Esophagus muscularis mucosa (tissue), 4 donors: Measurements from ENCODE around the gene OR10G7.

ENCODE experiments used
- EP300 ChIP-seq: sonication (generic); formaldehyde crosslinking; IDR thresholded peaks from one replicate; pipeline ENCODE4 v1.6.1; 2017; ENCODE audit warnings: antibody characterized with exemption
- POLR2A ChIP-seq: fragments of 450-650 bp; IDR thresholded peaks from one replicate; pipeline ENCODE4 v1.6.1; 2017; ENCODE audit warnings: antibody characterized with exemption, moderate library complexity, mild to moderate bottlenecking, low read depth
- TF ChIP-seq, protein P1 (sequence below), 3 experiments: fragments of 200-600 bp in 2 of 3; fragments of 450-650 bp in 1 of 3; sonication (generic) in 2 of 3; IDR thresholded peaks; one replicate each; pipeline ENCODE4 v1.5.1; 2017 to 2019; ENCODE audit warnings: antibody characterized with exemption in 3 of 3, mild to moderate bottlenecking in 2 of 3, moderate library complexity in 1 of 3

- TF ChIP-seq, protein P1, sequence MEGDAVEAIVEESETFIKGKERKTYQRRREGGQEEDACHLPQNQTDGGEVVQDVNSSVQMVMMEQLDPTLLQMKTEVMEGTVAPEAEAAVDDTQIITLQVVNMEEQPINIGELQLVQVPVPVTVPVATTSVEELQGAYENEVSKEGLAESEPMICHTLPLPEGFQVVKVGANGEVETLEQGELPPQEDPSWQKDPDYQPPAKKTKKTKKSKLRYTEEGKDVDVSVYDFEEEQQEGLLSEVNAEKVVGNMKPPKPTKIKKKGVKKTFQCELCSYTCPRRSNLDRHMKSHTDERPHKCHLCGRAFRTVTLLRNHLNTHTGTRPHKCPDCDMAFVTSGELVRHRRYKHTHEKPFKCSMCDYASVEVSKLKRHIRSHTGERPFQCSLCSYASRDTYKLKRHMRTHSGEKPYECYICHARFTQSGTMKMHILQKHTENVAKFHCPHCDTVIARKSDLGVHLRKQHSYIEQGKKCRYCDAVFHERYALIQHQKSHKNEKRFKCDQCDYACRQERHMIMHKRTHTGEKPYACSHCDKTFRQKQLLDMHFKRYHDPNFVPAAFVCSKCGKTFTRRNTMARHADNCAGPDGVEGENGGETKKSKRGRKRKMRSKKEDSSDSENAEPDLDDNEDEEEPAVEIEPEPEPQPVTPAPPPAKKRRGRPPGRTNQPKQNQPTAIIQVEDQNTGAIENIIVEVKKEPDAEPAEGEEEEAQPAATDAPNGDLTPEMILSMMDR (IDR thresholded peaks at IDR 0.05), result no peak
- no peak for TF ChIP-seq POLR2A
- TF ChIP-seq EP300, result no peak
Observed at GRCh38 chr11:124085997-124086846, 45.1 kb upstream of the OR10G7 start.
